Measurements from ENCODE around the gene TVP23C.

Gene TVP23C

GRCh38 chr17:15462976-15463772 lies 100.1 kb downstream of the TVP23C start:
- no peak for DNase-seq

- no peak for DNase-seq
Measured at GRCh38 chr17:15457723-15458094, 105.6 kb downstream of the TVP23C start.

GRCh38 chr17:15456972-15457722 lies 106.1 kb downstream of the TVP23C start:
- DNase-seq, result no peak

- no peak for DNase-seq
Measured at GRCh38 chr17:15456496-15456895, 106.8 kb downstream of the TVP23C start.

- DNase-seq, result no peak
Measured at GRCh38 chr17:15454346-15454745, 108.9 kb downstream of the TVP23C start.

GRCh38 chr17:15453782-15454181 lies 109.5 kb downstream of the TVP23C start:
- no peak for DNase-seq

- DNase-seq, result no peak
Measured at GRCh38 chr17:15453246-15453645, 110.0 kb downstream of the TVP23C start.

- DNase-seq, result no peak
Measured at GRCh38 chr17:15452746-15453145, 110.5 kb downstream of the TVP23C start.
